Body of pancreas (tissue), 4 donors: ENCODE data around the gene NR4A3.

Experiments used
- CTCF ChIP-seq, 7 experiments: fragments of 450-650 bp in 4 of 7; fragments of 200-600 bp in 3 of 7; sonication (generic) in 3 of 7; IDR thresholded peaks; one replicate each; pipeline ENCODE4 v1.5.1; 2016 to 2019; ENCODE audit warnings: antibody characterized with exemption in 7 of 7
- POLR2A ChIP-seq, 3 donors: fragments of 450-650 bp; IDR thresholded peaks; one replicate each; pipeline ENCODE4 v1.6.1; 2016; ENCODE audit warnings: antibody characterized with exemption in 3 of 3, mild to moderate bottlenecking in 2 of 3

GRCh38 chr9:99858087-99858486, 36.4 kb downstream of the NR4A3 start:
- TF ChIP-seq CTCF (IDR thresholded peaks at IDR 0.05): no peak
- TF ChIP-seq POLR2A (IDR thresholded peaks at IDR 0.05): no peak
